Activated T-cell treated with anti-CD3 and anti-CD28 coated beads for 1 hour (primary cell): Measurements from ENCODE around the gene MAP3K19.
A peak's percentile ranks its signal among the peaks of the same experiment; 100 is the strongest.

Experiments used
- DNase-seq: peaks from one replicate; pipeline ENCODE4 v3.0.0-alpha.2; 2020; ENCODE audit warnings: low read depth

MAP3K19 gene

DNA sequence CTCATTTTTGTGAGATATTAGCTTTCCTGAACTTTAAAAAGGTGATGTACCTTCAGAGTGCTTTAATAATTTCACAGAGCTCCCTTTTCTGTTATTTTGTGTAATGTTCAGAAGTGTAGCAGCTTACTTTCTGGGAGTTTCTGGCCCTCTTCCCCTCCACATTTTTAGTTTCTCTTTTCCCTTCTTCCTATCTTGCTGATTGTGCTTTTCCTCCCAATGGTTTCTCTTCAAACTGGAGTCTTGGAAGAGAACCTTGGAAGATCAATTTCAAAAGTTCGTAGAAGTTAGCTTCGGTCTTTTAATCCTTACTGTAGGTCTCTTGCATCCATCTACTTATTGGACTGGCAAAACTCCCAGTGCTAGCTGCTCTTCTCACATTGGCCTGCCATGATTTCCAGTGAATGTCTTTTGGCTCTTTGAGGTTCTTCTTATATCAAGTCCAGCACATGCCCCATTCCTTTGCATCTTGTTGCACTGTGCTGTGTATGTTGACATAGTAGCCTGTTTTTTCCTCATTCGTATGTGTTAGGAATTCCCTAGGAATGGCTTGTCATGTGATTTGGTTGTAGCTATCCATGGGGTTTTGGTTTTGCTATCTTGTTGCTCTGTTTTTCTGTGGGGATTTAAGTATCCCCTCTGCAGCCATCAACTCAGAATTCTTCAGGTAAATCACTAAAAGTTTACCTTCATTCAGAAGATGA, 120.9 kb downstream of the MAP3K19 start:
- DNase-seq: no peak

DNA sequence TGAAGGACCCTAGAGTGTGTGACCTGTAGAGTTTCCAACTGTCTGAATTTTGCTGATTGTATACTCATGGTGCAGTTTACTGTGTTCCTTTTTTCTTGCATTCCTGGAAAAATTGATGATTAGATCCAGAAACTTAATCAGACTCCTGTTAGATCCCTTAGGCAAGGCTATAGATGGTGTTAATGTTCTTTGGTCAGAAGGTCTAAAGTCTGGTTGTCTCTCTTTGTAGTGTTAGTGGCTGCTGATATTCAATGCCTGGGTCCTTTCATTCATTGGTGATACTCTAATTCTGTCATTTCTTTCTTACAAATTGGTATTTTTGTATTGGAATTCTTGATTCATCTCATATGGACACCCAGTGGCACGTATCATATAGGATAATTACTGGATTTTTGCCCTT, 122.3 kb downstream of the MAP3K19 start:
- DNase-seq: no peak

DNA sequence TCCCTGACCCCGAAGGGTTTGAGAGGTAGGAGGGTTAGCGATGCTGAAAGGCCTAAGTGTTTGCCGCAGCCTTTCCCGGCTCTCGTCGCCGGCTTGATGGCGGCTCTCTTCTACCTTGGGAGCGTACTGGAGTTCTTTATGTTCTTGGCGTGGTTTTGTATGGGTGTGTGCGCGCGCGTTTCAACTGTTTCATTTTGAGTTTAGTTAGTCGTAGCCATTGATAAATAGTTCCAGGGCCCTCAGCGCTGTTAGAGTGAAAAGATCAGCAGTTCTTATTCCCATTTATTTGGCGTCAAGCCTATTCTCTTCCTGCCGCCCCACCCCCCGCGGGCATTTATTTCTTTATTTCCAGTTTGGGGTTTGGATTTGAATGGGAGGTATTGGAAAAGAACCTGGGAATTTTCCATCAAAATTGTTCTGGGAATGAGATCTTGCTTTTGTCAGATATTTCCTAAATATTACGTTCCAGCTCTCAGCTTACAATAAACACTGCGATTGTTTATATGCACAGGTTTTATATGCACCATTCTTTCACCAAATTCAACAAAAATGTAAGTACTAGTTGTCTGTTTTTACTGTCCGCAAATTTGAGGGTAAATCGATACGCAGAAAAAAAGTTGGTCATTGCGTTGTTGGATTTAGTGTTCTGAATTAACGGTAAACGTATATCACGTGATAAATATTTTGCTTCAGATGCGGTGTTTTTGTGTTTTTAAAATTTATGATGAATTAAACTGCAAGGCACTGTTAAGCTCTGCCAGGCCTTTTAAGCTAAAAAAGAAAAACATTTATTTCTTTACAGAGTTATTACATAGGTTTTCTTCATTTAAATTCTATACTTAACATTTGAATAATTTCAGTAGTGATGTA, 127.7 kb downstream of the MAP3K19 start:
- peak; percentile 15 for DNase-seq

DNA sequence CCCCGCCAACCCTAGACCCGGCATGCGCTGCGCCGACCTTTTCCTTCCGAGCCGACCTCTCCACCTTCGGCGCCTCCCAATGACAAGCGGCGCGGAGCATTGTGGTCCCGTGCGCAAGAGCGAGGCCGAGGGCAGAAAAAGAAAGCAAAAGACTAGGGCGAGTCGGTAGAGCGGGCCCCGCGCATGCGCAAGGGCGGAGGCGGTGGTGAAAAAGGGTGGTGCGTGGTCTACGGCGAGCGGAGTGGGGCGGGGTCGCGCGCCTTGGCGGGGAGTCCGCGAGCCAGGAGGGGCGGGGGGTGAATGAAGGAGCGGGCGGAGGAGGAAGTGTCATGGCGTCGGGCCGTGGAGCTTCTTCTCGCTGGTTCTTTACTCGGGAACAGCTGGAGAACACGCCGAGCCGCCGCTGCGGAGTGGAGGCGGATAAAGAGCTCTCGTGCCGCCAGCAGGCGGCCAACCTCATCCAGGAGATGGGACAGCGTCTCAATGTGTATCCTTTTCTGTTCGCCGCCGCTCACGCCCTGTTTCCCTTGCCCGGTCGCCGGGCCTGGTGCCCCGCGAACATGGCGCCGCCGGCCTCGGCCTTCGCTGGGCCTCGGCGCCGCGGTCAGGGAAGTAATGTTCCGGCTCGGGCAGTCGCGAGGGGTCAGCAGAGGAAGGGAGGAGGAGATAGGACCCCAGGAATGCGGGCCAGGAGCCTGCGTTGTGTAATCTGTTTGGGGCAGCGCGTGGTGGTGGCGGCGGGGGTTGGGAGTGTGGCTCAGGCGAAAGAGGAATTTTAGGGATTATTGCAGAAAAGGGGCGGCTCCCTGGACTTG, 128.5 kb downstream of the MAP3K19 start, which contains the start of gene CCNT2:
TSS of gene CCNT2 (plus strand) at position 297 of the 815 bp plus-strand sequence. CDS start at position 330, 33 bp downstream.
- DNase-seq: peak; percentile 99

DNA sequence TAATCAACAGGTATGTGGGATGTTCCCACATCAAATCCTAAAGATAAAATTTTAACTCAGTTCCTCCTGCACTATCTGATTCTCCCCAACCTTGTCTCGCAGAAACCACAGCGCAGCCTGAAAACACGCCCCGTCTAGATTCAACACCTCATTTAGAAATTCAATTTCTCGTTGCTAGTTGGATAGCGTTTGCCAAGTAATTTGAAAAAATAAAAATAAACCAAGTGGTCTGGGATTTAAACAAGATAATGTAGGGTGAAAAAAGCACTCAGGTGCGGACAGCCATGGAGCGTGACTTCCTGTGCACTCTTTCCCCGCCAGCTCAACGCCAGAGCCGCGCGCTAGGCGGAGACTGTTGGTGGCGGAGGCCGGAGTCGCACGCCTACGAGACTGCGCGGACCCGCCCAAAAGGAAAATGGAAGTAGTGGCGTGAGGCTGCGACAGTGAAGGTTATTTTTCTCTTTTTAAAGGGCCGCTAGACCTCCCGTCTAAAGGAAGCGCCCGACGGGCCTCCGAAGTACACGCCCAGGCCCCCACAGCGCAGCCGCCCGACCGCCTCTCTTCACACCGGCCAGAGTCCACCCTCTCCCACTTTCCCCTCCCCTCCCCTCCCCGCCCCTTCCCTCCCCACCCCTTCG, 129.2 kb downstream of the MAP3K19 start:
- DNase-seq: peak; percentile 82

DNA sequence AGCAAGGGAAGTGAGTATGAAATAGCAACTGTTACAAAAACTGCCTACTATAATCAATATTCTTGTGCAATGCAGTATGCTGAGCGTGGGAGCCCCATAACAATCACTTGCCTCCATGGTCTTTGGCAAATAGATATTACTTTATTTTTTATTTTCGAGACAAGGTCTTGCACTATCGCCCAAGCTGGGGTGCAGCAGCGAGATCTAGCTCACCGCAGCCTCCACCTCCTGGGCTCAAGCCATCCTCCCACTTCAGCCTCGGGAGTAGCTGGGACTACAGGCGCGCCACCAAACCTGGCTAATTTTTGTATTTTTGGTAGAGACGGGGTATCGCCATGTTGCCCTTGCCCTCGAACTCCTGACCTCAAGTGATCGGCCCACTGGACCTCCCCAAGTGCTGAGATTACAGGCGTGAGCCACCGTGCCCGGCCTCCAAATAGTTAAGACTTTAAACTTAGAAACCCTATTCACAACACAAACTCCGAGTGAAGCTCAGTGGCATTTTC, 129.8 kb downstream of the MAP3K19 start:
- DNase-seq: no peak
